Measurements from ENCODE around the gene VPS50. TPM values are rescaled to one million over a fixed set of nuclear protein-coding genes. Genes with fewer than 3 reads are reported as not detected.

VPS50 gene
- total RNA-seq, 4 donors from 2014 or later = 17.4 to 26.6 (median 23.7) TPM

GRCh38 chr7:93226310-93226709, 5.9 kb upstream of the VPS50 start, which contains the start of gene HEPACAM2:
Gene HEPACAM2 (minus strand): TSS chr7:93226469.
- H3K4me1 ChIP-seq = peaks cover 0 to 2% (median 0%) of the 10 kb centered on the region in 3 donors
- H3K27me3 ChIP-seq = no peaks in the 10 kb centered on the region
- H3K36me3 ChIP-seq = no peaks in the 10 kb centered on the region
- no peak for ATAC-seq
- TF ChIP-seq CTCF (IDR thresholded peaks at IDR 0.05) = no peak
- TF ChIP-seq POLR2A (IDR thresholded peaks at IDR 0.05) = no peak
- TF ChIP-seq POLR2AphosphoS5 (IDR thresholded peaks at IDR 0.05) = no peak
- no peak for TF ChIP-seq EP300 (IDR thresholded peaks at IDR 0.05)
- no peak within 1 kb of the TSS for H3K4me3 ChIP-seq
- no peak within 1 kb of the TSS for H3K27ac ChIP-seq
- no peaks in the 10 kb centered on the region for H3K9me3 ChIP-seq
- WGBS, 2 donors (ENCODE audit: low coverage in 1 of 2) = 52% methylated on average over 2 of the region's 2 CpGs; no CpG with 5 or more reads in 1 of the 2 donors

- peaks cover 0 to 15% (median 0%) of the 10 kb centered on the region in 3 donors for H3K4me1 ChIP-seq
- WGBS, 2 donors (ENCODE audit: low coverage in 1 of 2) = 0% methylated on average over 2 of the region's 2 CpGs
- H3K27me3 ChIP-seq = no peaks in the 10 kb centered on the region
- H3K36me3 ChIP-seq = no peaks in the 10 kb centered on the region
- no peak overlapping the region for H3K4me3 ChIP-seq
- no peaks in the 10 kb centered on the region for H3K9me3 ChIP-seq
- ATAC-seq = no peak
- no peak overlapping the region for H3K27ac ChIP-seq
- TF ChIP-seq POLR2A (IDR thresholded peaks at IDR 0.05) (no peak), CTCF (IDR thresholded peaks at IDR 0.05) (peak; percentile 57 to 68 (median 62))
Measured at GRCh38 chr7:93228302-93228701, 3.9 kb upstream of the VPS50 start.

GRCh38 chr7:93231259-93231658, 907 bp upstream of the VPS50 start:
- WGBS, 2 donors (ENCODE audit: low coverage in 1 of 2) = 48% methylated on average over 5 of the region's 5 CpGs
- TF ChIP-seq POLR2AphosphoS5 (IDR thresholded peaks at IDR 0.05) (no peak), POLR2A (IDR thresholded peaks at IDR 0.05) (no peak), EP300 (IDR thresholded peaks at IDR 0.05) (no peak)
- peaks cover 0 to 27% (median 2%) of the 10 kb centered on the region in 3 donors for H3K4me1 ChIP-seq
- no peaks in the 10 kb centered on the region for H3K27me3 ChIP-seq
- no peak overlapping the region for H3K27ac ChIP-seq
- H3K9me3 ChIP-seq = no peaks in the 10 kb centered on the region
- H3K4me3 ChIP-seq = peak overlapping the region; percentile 85 to 94
- ATAC-seq = no peak
- no peaks in the 10 kb centered on the region for H3K36me3 ChIP-seq

- Histone ChIP-seq H3K36me3 (no peaks in the 10 kb centered on the region), H3K27me3 (no peaks in the 10 kb centered on the region), H3K27ac (peak overlapping the region in 3 of 4 donors; percentile 73 to 75 (median 74)), H3K4me1 (peaks cover 0 to 27% (median 2%) of the 10 kb centered on the region in 3 donors), H3K9me3 (no peaks in the 10 kb centered on the region), H3K4me3 (peak overlapping the region; percentile 85 to 94)
- WGBS, 2 donors (ENCODE audit: low coverage in 1 of 2) = 0 to 1% methylated on average over 4 to 8 of the region's 8 CpGs
- no peak for TF ChIP-seq POLR2A (IDR thresholded peaks at IDR 0.05)
- ATAC-seq = no peak
Measured at GRCh38 chr7:93232673-93233018, 480 bp downstream of the VPS50 start.

GRCh38 chr7:93235541-93235940, 3.4 kb downstream of the VPS50 start:
- ATAC-seq = no peak
- TF ChIP-seq POLR2AphosphoS5 (IDR thresholded peaks at IDR 0.05) = no peak
- no peak for TF ChIP-seq POLR2A (IDR thresholded peaks at IDR 0.05)
- no peak for TF ChIP-seq EP300 (IDR thresholded peaks at IDR 0.05)
- TF ChIP-seq CTCF (IDR thresholded peaks at IDR 0.05) = no peak
- H3K36me3 ChIP-seq = peaks cover 0 to 1% of the 10 kb centered on the region in 2 donors
- H3K9me3 ChIP-seq = no peaks in the 10 kb centered on the region
- no peak overlapping the region for H3K4me3 ChIP-seq
- no peaks in the 10 kb centered on the region for H3K27me3 ChIP-seq
- peaks cover 0 to 27% (median 2%) of the 10 kb centered on the region in 3 donors for H3K4me1 ChIP-seq
- 79% methylated on average over 2 of the region's 2 CpGs; no CpG with 5 or more reads in 1 of the 2 donors for WGBS, 2 donors (ENCODE audit: low coverage in 1 of 2)
- H3K27ac ChIP-seq = no peak overlapping the region

GRCh38 chr7:93238131-93238530, 6.0 kb downstream of the VPS50 start:
- ATAC-seq = no peak
- H3K4me1 ChIP-seq = peaks cover 0 to 13% (median 2%) of the 10 kb centered on the region in 3 donors
- TF ChIP-seq CTCF (IDR thresholded peaks at IDR 0.05) (no peak), EP300 (IDR thresholded peaks at IDR 0.05) (no peak), POLR2A (IDR thresholded peaks at IDR 0.05) (no peak), POLR2AphosphoS5 (IDR thresholded peaks at IDR 0.05) (no peak)
- no peaks in the 10 kb centered on the region for H3K27me3 ChIP-seq
- no peaks in the 10 kb centered on the region for H3K9me3 ChIP-seq
- H3K4me3 ChIP-seq = no peak overlapping the region
- peaks cover 0 to 11% of the 10 kb centered on the region in 2 donors for H3K36me3 ChIP-seq
- 81 to 86% methylated on average over 3 to 4 of the region's 4 CpGs for WGBS, 2 donors (ENCODE audit: low coverage in 1 of 2)
- H3K27ac ChIP-seq = no peak overlapping the region
